Ascending aorta (tissue), 2 donors: ENCODE data around the gene CEP112. TPM values are rescaled to one million over a fixed set of nuclear protein-coding genes. Genes with fewer than 3 reads are reported as not detected.

Source experiments
- DNase-seq, 2 donors: peaks; one replicate each; pipeline ENCODE4 v3.0.0-alpha.2; 2019; ENCODE audit warnings: low spot score in 2 of 2
- H3K27ac ChIP-seq, 2 donors: fragments of 200-600 bp; sonication (generic); one replicate each; pipeline ENCODE4 v1.5.1; 2016 to 2017; ENCODE audit warnings: mild to moderate bottlenecking in 1 of 2
- H3K27me3 ChIP-seq: fragments of 200-600 bp; sonication (generic); one replicate; pipeline ENCODE4 v1.5.1; 2017
- H3K36me3 ChIP-seq, 2 donors: fragments of 200-600 bp; sonication (generic); one replicate each; pipeline ENCODE4 v1.5.1; 2016
- H3K4me1 ChIP-seq, 2 donors: fragments of 200-600 bp; sonication (generic); one replicate each; pipeline ENCODE4 v1.5.1; 2016 to 2017; ENCODE audit warnings: mild to moderate bottlenecking in 1 of 2
- H3K4me3 ChIP-seq, 2 donors: fragments of 200-600 bp; sonication (generic); one replicate each; pipeline ENCODE4 v1.5.1; 2016 to 2017; ENCODE audit warnings: mild to moderate bottlenecking in 1 of 2
- H3K9me3 ChIP-seq, 2 donors: fragments of 200-600 bp; sonication (generic); one replicate each; pipeline ENCODE4 v1.5.1; 2016
- CTCF ChIP-seq, 3 experiments: fragments of 200-600 bp in 2 of 3; fragments of 450-650 bp in 1 of 3; sonication (generic) in 2 of 3; IDR thresholded peaks; one replicate each; pipeline ENCODE4 v1.5.1; 2016 to 2019; ENCODE audit warnings: antibody characterized with exemption in 3 of 3, mild to moderate bottlenecking in 1 of 3, moderate library complexity in 1 of 3
- intact Hi-C: fragments of 100-400 bp; cut with DNase I; formaldehyde crosslinking; loops from one replicate; pipeline ENCODE4 v1.15.1; 2023
- total RNA-seq: library from RNA; depleted of rRNA; stranded (reverse); fragments of >200 nt; gene quantifications from one replicate; pipeline ENCODE4 v1.1.0, GENCODE V29; 2016

Gene CEP112
- total RNA-seq, 1 donor from 2014 or later: 11.4 TPM

GRCh38 chr17:66175892-66176291, 16.0 kb downstream of the CEP112 start:
- no peak for TF ChIP-seq CTCF (IDR thresholded peaks at IDR 0.05)
- Histone ChIP-seq H3K27me3 (no peaks in the 10 kb centered on the region), H3K4me3 (no peak overlapping the region), H3K9me3 (no peaks in the 10 kb centered on the region), H3K36me3 (peaks cover 0 to 5% of the 10 kb centered on the region in 2 donors), H3K27ac (no peak overlapping the region), H3K4me1 (no peaks in the 10 kb centered on the region)
- DNase-seq: no peak
- intact Hi-C loops: no loop called here

- DNase-seq: no peak
- TF ChIP-seq CTCF (IDR thresholded peaks at IDR 0.05): no peak
- H3K9me3 ChIP-seq: no peaks in the 10 kb centered on the region
Measured at GRCh38 chr17:66172691-66173223, 19.2 kb downstream of the CEP112 start.

GRCh38 chr17:66172144-66172543, 19.8 kb downstream of the CEP112 start:
- intact Hi-C loops: no loop called here
- Histone ChIP-seq H3K36me3 (peaks cover 0 to 9% of the 10 kb centered on the region in 2 donors), H3K9me3 (no peaks in the 10 kb centered on the region), H3K4me1 (no peaks in the 10 kb centered on the region), H3K27ac (no peak overlapping the region), H3K27me3 (no peaks in the 10 kb centered on the region), H3K4me3 (no peak overlapping the region)
- no peak for DNase-seq
- no peak for TF ChIP-seq CTCF (IDR thresholded peaks at IDR 0.05)

More at GRCh38 chr17:66172691-66173223, 19.2 kb downstream of the CEP112 start:
- Histone ChIP-seq H3K27me3 (no peaks in the 10 kb centered on the region), H3K4me1 (no peaks in the 10 kb centered on the region), H3K36me3 (peaks cover 0 to 9% of the 10 kb centered on the region in 2 donors), H3K27ac (no peak overlapping the region), H3K4me3 (no peak overlapping the region)
- intact Hi-C loops: no loop called here

DNA sequence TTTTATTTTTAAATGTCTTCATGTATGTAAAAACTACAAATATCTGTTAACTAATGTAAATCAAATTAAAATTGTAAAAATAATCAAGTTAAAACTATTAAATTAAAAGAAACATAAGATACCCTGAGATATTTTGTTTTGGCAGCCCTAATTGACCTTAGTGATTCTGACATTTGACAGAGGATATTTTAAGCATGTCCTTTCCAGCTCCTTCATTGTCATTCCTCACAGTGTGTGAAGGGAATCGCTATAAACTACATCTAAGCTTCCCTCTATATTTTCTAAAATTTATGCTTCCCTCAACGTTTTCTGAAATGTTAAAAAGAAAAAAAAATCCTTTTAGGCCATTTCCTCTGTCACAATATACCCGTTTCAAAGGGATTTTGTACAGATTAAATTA, 20.2 kb downstream of the CEP112 start:
- H3K4me3 ChIP-seq: no peak overlapping the region
- no peak overlapping the region for H3K27ac ChIP-seq
- intact Hi-C loops: no loop called here
- no peak for DNase-seq
- no peaks in the 10 kb centered on the region for H3K27me3 ChIP-seq
- H3K4me1 ChIP-seq: no peaks in the 10 kb centered on the region
- no peak for TF ChIP-seq CTCF (IDR thresholded peaks at IDR 0.05)
- H3K9me3 ChIP-seq: no peaks in the 10 kb centered on the region
- peaks cover 0 to 9% of the 10 kb centered on the region in 2 donors for H3K36me3 ChIP-seq

DNA sequence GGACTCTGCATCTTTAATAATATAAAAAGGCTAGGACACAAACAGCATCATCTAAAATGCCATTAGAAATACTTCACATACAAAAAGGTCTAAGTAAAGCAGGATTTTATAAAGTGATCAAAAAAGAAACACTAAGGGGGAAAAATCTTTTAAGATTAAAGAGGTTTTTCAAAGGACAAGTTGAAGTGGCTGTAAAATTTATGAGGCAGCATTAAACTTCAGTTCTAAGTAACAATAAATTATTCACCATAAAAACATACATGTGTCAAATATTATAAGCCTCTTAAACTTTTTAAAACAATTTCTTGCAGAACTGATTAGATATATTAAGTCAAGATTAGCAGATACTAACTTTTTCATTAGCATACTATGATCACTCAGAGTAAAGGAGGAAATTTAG, 20.8 kb downstream of the CEP112 start:
- H3K4me1 ChIP-seq: no peaks in the 10 kb centered on the region
- intact Hi-C loops: no loop called here
- H3K36me3 ChIP-seq: peaks cover 0 to 9% of the 10 kb centered on the region in 2 donors
- DNase-seq: no peak
- TF ChIP-seq CTCF (IDR thresholded peaks at IDR 0.05): no peak
- H3K27ac ChIP-seq: no peak overlapping the region
- H3K4me3 ChIP-seq: no peak overlapping the region
- no peaks in the 10 kb centered on the region for H3K27me3 ChIP-seq
- no peaks in the 10 kb centered on the region for H3K9me3 ChIP-seq

- Histone ChIP-seq H3K9me3 (no peaks in the 10 kb centered on the region), H3K4me1 (no peaks in the 10 kb centered on the region), H3K36me3 (peaks cover 0 to 7% of the 10 kb centered on the region in 2 donors), H3K4me3 (no peak overlapping the region), H3K27ac (no peak overlapping the region), H3K27me3 (no peaks in the 10 kb centered on the region)
- intact Hi-C loops: loop anchor here (5.0 to 10.0 kb wide), 2 partner anchors 705 to 878 kb away; no protein-coding TSS in a partner anchor
- no peak for DNase-seq
- TF ChIP-seq CTCF (IDR thresholded peaks at IDR 0.05): no peak
Measured at GRCh38 chr17:66169839-66170238, 22.1 kb downstream of the CEP112 start.
